ENCODE results near the gene ALKBH5.

DNA sequence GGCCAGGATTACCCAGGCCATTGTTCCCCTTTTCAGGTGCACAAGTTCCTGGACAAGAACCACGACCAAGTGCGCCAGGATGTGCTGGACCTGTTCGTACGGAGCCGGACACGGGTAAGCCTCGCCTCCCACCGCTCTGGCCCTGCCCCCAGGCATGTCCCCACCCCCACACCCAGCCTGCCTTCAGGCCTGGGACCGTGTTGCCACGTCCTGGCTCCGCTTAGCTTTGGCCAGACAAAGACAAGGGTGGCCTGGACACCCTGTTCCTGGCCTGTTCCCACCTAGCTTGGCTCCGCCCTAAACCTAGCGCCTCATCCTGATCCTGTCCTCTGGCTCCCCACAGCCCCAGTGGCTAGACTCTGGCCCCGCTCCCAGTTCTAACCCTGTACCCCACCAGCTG is 44.1 kb upstream of the ALKBH5 start:
- TF ChIP-seq, protein P1, sequence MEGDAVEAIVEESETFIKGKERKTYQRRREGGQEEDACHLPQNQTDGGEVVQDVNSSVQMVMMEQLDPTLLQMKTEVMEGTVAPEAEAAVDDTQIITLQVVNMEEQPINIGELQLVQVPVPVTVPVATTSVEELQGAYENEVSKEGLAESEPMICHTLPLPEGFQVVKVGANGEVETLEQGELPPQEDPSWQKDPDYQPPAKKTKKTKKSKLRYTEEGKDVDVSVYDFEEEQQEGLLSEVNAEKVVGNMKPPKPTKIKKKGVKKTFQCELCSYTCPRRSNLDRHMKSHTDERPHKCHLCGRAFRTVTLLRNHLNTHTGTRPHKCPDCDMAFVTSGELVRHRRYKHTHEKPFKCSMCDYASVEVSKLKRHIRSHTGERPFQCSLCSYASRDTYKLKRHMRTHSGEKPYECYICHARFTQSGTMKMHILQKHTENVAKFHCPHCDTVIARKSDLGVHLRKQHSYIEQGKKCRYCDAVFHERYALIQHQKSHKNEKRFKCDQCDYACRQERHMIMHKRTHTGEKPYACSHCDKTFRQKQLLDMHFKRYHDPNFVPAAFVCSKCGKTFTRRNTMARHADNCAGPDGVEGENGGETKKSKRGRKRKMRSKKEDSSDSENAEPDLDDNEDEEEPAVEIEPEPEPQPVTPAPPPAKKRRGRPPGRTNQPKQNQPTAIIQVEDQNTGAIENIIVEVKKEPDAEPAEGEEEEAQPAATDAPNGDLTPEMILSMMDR (IDR thresholded peaks at IDR 0.05; ENCODE audit: poor library complexity, severe bottlenecking): no peak
- no peak for TF ChIP-seq TAF1 (IDR thresholded peaks at IDR 0.05; ENCODE audit: low read depth)
- TF ChIP-seq RAD21 (conservative IDR thresholded peaks at IDR 0.05): no peak
- TF ChIP-seq, protein P2, sequence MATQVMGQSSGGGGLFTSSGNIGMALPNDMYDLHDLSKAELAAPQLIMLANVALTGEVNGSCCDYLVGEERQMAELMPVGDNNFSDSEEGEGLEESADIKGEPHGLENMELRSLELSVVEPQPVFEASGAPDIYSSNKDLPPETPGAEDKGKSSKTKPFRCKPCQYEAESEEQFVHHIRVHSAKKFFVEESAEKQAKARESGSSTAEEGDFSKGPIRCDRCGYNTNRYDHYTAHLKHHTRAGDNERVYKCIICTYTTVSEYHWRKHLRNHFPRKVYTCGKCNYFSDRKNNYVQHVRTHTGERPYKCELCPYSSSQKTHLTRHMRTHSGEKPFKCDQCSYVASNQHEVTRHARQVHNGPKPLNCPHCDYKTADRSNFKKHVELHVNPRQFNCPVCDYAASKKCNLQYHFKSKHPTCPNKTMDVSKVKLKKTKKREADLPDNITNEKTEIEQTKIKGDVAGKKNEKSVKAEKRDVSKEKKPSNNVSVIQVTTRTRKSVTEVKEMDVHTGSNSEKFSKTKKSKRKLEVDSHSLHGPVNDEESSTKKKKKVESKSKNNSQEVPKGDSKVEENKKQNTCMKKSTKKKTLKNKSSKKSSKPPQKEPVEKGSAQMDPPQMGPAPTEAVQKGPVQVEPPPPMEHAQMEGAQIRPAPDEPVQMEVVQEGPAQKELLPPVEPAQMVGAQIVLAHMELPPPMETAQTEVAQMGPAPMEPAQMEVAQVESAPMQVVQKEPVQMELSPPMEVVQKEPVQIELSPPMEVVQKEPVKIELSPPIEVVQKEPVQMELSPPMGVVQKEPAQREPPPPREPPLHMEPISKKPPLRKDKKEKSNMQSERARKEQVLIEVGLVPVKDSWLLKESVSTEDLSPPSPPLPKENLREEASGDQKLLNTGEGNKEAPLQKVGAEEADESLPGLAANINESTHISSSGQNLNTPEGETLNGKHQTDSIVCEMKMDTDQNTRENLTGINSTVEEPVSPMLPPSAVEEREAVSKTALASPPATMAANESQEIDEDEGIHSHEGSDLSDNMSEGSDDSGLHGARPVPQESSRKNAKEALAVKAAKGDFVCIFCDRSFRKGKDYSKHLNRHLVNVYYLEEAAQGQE (IDR thresholded peaks at IDR 0.05; ENCODE audit: borderline replicate concordance): no peak
- no peak for TF ChIP-seq SMC3 (conservative IDR thresholded peaks at IDR 0.05; ENCODE audit: poor library complexity)
- TF ChIP-seq EZH2 (IDR thresholded peaks at IDR 0.05; ENCODE audit: borderline replicate concordance, insufficient read depth, low read length, poor library complexity, severe bottlenecking): no peak
- TF ChIP-seq EP300 (conservative IDR thresholded peaks at IDR 0.05; ENCODE audit: poor library complexity, severe bottlenecking): no peak

All from neural cell (in vitro differentiated cells).